Glutamatergic neuron (in vitro differentiated cells): ENCODE results near the gene CNNM4. TPM values are rescaled to one million over a fixed set of nuclear protein-coding genes. Genes with fewer than 3 reads are reported as not detected.

Experiments used
- DNase-seq: peaks from one replicate; pipeline ENCODE4 v3.0.0; 2022
- H3K27ac Mint-ChIP-seq: one replicate; pipeline ENCODE4 v1.8.0; 2020; ENCODE audit warnings: mild to moderate bottlenecking, mixed read lengths, inconsistent platforms; ENCODE audit not compliant: unreplicated experiment
- H3K27me3 Mint-ChIP-seq: one replicate; pipeline ENCODE4 v1.8.0; 2020; ENCODE audit warnings: mild to moderate bottlenecking, moderate library complexity, mixed read lengths, inconsistent platforms; ENCODE audit not compliant: unreplicated experiment
- H3K36me3 Mint-ChIP-seq: one replicate; pipeline ENCODE4 v1.8.0; 2020; ENCODE audit warnings: mild to moderate bottlenecking, mixed read lengths, inconsistent platforms; ENCODE audit not compliant: unreplicated experiment
- H3K4me1 Mint-ChIP-seq: one replicate; pipeline ENCODE4 v1.8.0; 2020; ENCODE audit warnings: mild to moderate bottlenecking, low read depth, mixed read lengths, inconsistent platforms; ENCODE audit not compliant: unreplicated experiment
- H3K4me3 Mint-ChIP-seq: one replicate; pipeline ENCODE4 v1.8.0; 2020; ENCODE audit warnings: mild to moderate bottlenecking, mixed read lengths, inconsistent platforms; ENCODE audit not compliant: unreplicated experiment
- H3K9me3 Mint-ChIP-seq: one replicate; pipeline ENCODE4 v1.8.0; 2020; ENCODE audit warnings: mild to moderate bottlenecking, moderate library complexity, mixed read lengths, inconsistent platforms; ENCODE audit not compliant: unreplicated experiment
- total RNA-seq: library from RNA; stranded (reverse); fragmentation: NEBNext Ultra II Directional; extraction: Animal tissue kit (Norgen Biotek cat#: 25700); gene quantifications from one replicate; pipeline ENCODE4 v1.2.1, GENCODE V29; 2021; ENCODE audit not compliant: unreplicated experiment
- TF ChIP-seq, protein P1 (sequence below): fragments of 200-600 bp; sonication (generic); IDR thresholded peaks from one replicate; pipeline ENCODE4 v1.5.0; 2021; ENCODE audit not compliant: partially characterized antibody, unreplicated experiment

The CNNM4 gene
- total RNA-seq, 1 donor from 2014 or later, result 15.4 TPM

DNA sequence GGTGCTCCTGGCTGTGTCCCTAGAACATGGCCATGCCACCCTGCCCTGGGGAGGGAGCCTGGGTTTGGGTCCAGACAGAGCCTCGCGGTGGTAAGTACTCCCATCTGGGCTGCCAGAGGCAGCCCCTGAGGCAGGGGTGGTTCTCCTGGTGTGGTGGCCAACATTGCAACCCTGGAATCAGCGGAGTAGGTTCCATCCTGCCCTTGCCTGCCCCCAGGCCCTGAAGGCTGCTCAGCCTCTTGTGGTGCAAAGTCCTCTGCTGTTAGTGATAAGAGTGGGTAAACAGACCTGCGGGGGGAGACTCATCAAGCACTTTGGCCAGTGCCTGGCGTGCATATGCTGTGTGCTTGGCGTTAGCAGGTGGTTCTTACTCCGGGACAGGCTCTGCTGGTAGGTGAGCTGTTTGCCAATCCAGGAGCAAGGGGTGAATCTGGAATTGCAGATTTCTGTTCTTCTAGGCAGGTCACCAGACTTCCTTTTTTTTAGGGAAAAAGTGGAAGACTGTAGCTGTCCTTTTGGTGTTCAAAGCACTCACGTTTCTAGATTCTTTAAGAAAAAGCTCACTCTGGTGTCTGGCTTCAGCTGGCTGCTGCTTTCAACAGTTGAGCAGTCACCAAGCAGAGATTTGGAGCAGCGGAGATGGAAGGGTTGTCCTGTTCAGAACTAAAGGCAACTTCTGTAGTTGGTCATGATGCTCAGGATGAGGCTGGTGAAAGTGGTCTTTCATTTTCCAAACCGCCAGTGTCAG lies 58.6 kb downstream of the CNNM4 start:
- TF ChIP-seq, protein P1, sequence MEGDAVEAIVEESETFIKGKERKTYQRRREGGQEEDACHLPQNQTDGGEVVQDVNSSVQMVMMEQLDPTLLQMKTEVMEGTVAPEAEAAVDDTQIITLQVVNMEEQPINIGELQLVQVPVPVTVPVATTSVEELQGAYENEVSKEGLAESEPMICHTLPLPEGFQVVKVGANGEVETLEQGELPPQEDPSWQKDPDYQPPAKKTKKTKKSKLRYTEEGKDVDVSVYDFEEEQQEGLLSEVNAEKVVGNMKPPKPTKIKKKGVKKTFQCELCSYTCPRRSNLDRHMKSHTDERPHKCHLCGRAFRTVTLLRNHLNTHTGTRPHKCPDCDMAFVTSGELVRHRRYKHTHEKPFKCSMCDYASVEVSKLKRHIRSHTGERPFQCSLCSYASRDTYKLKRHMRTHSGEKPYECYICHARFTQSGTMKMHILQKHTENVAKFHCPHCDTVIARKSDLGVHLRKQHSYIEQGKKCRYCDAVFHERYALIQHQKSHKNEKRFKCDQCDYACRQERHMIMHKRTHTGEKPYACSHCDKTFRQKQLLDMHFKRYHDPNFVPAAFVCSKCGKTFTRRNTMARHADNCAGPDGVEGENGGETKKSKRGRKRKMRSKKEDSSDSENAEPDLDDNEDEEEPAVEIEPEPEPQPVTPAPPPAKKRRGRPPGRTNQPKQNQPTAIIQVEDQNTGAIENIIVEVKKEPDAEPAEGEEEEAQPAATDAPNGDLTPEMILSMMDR, result no peak
- peaks cover 32% of the 10 kb centered on the region for H3K4me1 Mint-ChIP-seq
- no peak overlapping the region for H3K27ac Mint-ChIP-seq
- peaks cover 14% of the 10 kb centered on the region for H3K9me3 Mint-ChIP-seq
- H3K36me3 Mint-ChIP-seq, result no peaks in the 10 kb centered on the region
- peaks cover 12% of the 10 kb centered on the region for H3K27me3 Mint-ChIP-seq
- no peak for DNase-seq
- peak overlapping the region; percentile 86 for H3K4me3 Mint-ChIP-seq

DNA sequence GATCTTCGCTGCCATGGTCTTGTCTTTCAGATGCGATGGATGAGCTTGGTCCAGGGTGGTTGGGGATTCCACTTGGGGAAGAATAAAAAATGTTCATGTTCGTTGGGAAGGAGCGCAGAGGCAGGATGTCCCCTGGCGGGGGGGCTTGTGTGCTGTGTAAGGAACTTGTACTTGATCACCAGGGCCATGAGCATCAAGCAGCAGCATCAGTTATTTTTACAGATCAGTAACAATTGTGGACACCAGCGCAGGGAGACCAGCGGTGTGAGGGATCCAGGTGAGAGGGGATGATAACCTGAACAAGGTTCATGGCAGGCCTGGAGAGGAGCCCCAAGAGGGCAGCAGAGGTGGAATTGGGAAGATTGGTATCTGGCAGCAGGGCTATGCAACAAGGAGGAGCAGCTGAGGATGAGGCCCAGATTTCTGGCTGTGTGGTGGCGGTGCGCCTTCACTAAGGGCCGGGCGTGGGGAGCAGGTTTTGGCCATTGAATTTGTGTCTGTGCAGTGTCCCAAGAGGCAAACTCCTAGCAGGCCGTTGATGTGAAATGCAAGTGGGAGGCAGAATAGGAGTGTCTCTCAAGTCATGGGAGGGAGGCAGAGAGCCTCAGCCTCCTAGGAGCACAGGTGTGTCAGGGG lies 59.3 kb downstream of the CNNM4 start:
- H3K27ac Mint-ChIP-seq, result no peak overlapping the region
- H3K27me3 Mint-ChIP-seq, result peaks cover 12% of the 10 kb centered on the region
- H3K36me3 Mint-ChIP-seq, result no peaks in the 10 kb centered on the region
- H3K4me1 Mint-ChIP-seq, result peaks cover 31% of the 10 kb centered on the region
- DNase-seq, result no peak
- TF ChIP-seq, protein P1, result no peak
- peak overlapping the region; percentile 86 for H3K4me3 Mint-ChIP-seq
- peaks cover 13% of the 10 kb centered on the region for H3K9me3 Mint-ChIP-seq

DNA sequence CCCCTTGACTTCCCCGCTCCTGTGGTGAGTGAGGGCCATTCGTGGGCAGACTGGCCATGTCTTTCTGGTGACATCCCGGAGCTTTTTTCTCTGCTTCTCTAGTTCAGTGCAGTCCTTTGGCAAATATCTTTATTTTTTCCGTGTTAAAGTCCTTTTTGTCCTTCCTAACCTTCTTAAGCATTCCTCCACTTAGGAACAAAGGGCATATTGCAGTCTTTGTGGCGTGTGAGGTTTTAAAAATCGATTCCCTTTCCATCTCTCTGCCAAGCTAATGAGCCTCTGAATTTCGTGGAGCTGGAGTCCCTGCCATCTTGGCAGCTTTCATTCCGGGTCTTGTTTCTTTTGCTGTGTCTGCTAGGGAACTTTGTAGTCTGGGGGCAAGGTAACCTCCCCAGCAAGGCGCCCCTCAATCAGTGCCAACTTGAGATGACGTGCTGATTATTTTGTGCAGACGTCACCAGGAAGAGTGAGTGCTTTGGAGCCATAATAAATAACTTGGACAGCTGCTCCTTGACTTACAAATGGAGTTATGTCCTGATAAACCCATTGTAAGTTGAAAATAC lies 60.5 kb downstream of the CNNM4 start:
- Mint-ChIP-seq H3K9me3 (peaks cover 6% of the 10 kb centered on the region), H3K4me3 (no peak overlapping the region), H3K4me1 (peaks cover 30% of the 10 kb centered on the region), H3K27ac (no peak overlapping the region), H3K27me3 (peaks cover 5% of the 10 kb centered on the region), H3K36me3 (no peaks in the 10 kb centered on the region)
- DNase-seq, result no peak
- TF ChIP-seq, protein P1, result no peak

DNA sequence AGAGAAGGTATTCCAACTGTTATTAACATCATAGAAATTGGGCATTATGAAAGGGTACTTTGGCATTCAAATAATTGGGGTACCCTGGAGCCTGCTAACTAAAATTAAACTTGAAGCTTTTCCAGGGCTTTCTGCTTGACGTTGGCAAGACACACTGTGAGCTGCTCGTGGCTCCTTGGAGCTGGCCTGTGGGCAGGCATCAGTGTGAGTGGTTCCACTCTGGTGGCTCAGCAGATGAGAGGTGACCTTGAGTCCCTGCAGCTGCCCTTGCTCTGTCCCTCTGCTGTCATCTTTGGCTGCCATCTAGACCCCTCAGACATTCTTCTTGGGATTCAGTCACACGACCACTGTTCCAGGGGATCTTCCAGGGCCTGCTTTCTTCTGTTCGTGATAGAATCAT lies 62.1 kb downstream of the CNNM4 start:
- Mint-ChIP-seq H3K36me3 (no peaks in the 10 kb centered on the region), H3K9me3 (peaks cover 3% of the 10 kb centered on the region), H3K27me3 (peaks cover 5% of the 10 kb centered on the region), H3K4me1 (peaks cover 30% of the 10 kb centered on the region), H3K27ac (no peak overlapping the region), H3K4me3 (no peak overlapping the region)
- DNase-seq, result no peak
- TF ChIP-seq, protein P1, result no peak

DNA sequence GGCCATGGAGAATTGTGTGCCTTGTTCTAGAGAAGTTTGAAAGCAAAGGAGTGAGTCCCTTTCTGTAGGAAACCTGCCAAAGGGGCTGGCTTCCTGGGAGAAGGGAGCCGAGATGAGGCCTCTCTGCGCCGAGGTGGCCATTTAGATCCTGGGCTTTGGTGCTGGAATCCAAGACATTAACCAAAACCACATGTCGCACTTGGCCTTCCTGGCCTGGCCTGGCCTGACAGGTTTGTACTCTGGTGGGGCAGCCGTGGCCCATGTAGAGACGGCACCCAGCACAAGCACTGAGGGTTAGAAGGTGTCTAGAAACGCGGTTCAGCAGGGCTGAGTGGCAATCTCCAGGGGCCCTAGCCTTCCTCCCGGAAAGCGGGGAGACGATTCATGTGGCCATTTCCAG lies 62.5 kb downstream of the CNNM4 start:
- no peaks in the 10 kb centered on the region for H3K36me3 Mint-ChIP-seq

More for the DNA sequence above, 62.5 kb downstream of the CNNM4 start:
- no peak for DNase-seq
- H3K9me3 Mint-ChIP-seq, result peaks cover 3% of the 10 kb centered on the region
- TF ChIP-seq, protein P1, result no peak
- H3K4me3 Mint-ChIP-seq, result no peak overlapping the region
- peaks cover 26% of the 10 kb centered on the region for H3K4me1 Mint-ChIP-seq
- peaks cover 5% of the 10 kb centered on the region for H3K27me3 Mint-ChIP-seq
- H3K27ac Mint-ChIP-seq, result no peak overlapping the region
